Lung (tissue), 12 donors: ENCODE data around the gene MAGEC3. TPM values are rescaled to one million over a fixed set of nuclear protein-coding genes. Genes with fewer than 3 reads are reported as not detected.
A peak's percentile ranks its signal among the peaks of the same experiment; 100 is the strongest.

Experiments used
- ATAC-seq: fragments of 200-7000 bp; cut with Tn5 transposase; one replicate; pipeline ENCODE4 v1.9.1; 2020; ENCODE audit warnings: moderate number of reproducible peaks; ENCODE audit not compliant: insufficient read depth, low FRiP score
- DNase-seq, 3 donors: peaks; one replicate each; pipeline ENCODE4 v3.0.0-alpha.2; 2013 to 2017
- H3K27ac ChIP-seq, 2 donors: one replicate each; pipeline ENCODE4 v1.5.1; 2013; ENCODE audit warnings: mild to moderate bottlenecking in 2 of 2, moderate library complexity in 2 of 2, control low read depth in 1 of 2, inconsistent platforms in 1 of 2, low read depth in 1 of 2, low read length in 1 of 2
- H3K27me3 ChIP-seq, 3 donors: one replicate each; pipeline ENCODE4 v1.5.1; 2013; ENCODE audit warnings: low read length in 2 of 3; ENCODE audit not compliant: control insufficient read depth in 3 of 3, insufficient read depth in 3 of 3
- H3K36me3 ChIP-seq, 4 donors: one replicate each; pipeline ENCODE4 v1.5.1; 2013; ENCODE audit warnings: low read length in 4 of 4, mild to moderate bottlenecking in 1 of 4, moderate library complexity in 1 of 4; ENCODE audit not compliant: control insufficient read depth in 4 of 4, insufficient read depth in 4 of 4
- H3K4me1 ChIP-seq, 5 donors: one replicate each; pipeline ENCODE4 v1.5.1; 2013; ENCODE audit warnings: low read length in 5 of 5, mild to moderate bottlenecking in 2 of 5, moderate library complexity in 1 of 5; ENCODE audit not compliant: control insufficient read depth in 5 of 5, insufficient read depth in 5 of 5
- H3K4me3 ChIP-seq: one replicate; pipeline ENCODE4 v1.5.1; 2013; ENCODE audit warnings: mild to moderate bottlenecking, control low read depth, moderate library complexity
- H3K9ac ChIP-seq, 2 donors: one replicate each; pipeline ENCODE4 v1.5.1; 2013; ENCODE audit warnings: low read length in 2 of 2, control low read depth in 1 of 2; ENCODE audit not compliant: insufficient read depth in 1 of 2
- H3K9me3 ChIP-seq, 4 donors: one replicate each; pipeline ENCODE4 v1.5.1; 2013; ENCODE audit warnings: low read length in 3 of 4, mild to moderate bottlenecking in 1 of 4, moderate library complexity in 1 of 4; ENCODE audit not compliant: control insufficient read depth in 4 of 4, insufficient read depth in 3 of 4
- CTCF ChIP-seq: IDR thresholded peaks from 2 replicates; pipeline ENCODE4 v1.5.1; 2012; ENCODE audit warnings: mild to moderate bottlenecking; ENCODE audit errors: control extremely low read depth, extremely low read depth
- WGBS, 2 donors: extraction: QIAGEN DNeasy Blood & Tissue Kit; methylation state at CpG; one replicate each; pipeline ENCODE4 v1.1.7; 2013; 5-methylcytosine and 5-hydroxymethylcytosine counted together
- polyA plus RNA-seq, 2 donors: library from polyadenylated mRNA; stranded (reverse); fragments of 200-250 nt; gene quantifications; one replicate each; pipeline ENCODE4 v1.2.1, GENCODE V29; 2013
- total RNA-seq, 2 donors: library from RNA; depleted of rRNA in 1 of 2; stranded (reverse); fragments of >200 nt in 1 of 2; gene quantifications; one replicate each; pipeline ENCODE4 v1.2.1, GENCODE V29; 2014 to 2021
- donor health status: control.
- donor health status: control.
- donor health status: Bipolar disorder and iron deficiency.
- donor health status: healthy.
- donor health status: DM: yes; HTN: yes; CAD: no.

The MAGEC3 gene
- total and polyA plus RNA-seq, 4 donors, result not detected

GRCh38 chrX:141934059-141934641 lies 96.0 kb downstream of the MAGEC3 start:
- H3K4me3 ChIP-seq, result no peak overlapping the region
- ATAC-seq, result no peak
- no peaks in the 10 kb centered on the region for H3K4me1 ChIP-seq
- no peaks in the 10 kb centered on the region for H3K36me3 ChIP-seq
- no peak overlapping the region for H3K9ac ChIP-seq
- DNase-seq, result no peak
- 48 to 56% methylated on average over 2 of the region's 2 CpGs for WGBS, 2 donors
- no peak overlapping the region for H3K27ac ChIP-seq
- no peak for TF ChIP-seq CTCF
- no peaks in the 10 kb centered on the region for H3K27me3 ChIP-seq
- H3K9me3 ChIP-seq, result no peaks in the 10 kb centered on the region

- Histone ChIP-seq H3K4me3 (no peak overlapping the region), H3K9ac (no peak overlapping the region), H3K27me3 (no peaks in the 10 kb centered on the region), H3K36me3 (no peaks in the 10 kb centered on the region), H3K9me3 (no peaks in the 10 kb centered on the region), H3K4me1 (no peaks in the 10 kb centered on the region), H3K27ac (no peak overlapping the region)
- ATAC-seq, result no peak
- no peak for TF ChIP-seq CTCF
- DNase-seq, result no peak
- WGBS, 2 donors, result 75 to 76% methylated on average over 2 of the region's 2 CpGs
Observed at GRCh38 chrX:141935645-141936044, 97.5 kb downstream of the MAGEC3 start.

GRCh38 chrX:141936080-141936479 lies 98.0 kb downstream of the MAGEC3 start:
- H3K27me3 ChIP-seq, result no peaks in the 10 kb centered on the region
- WGBS, 2 donors, result 67 to 89% methylated on average over 1 of the region's 1 CpG
- no peak overlapping the region for H3K27ac ChIP-seq
- no peaks in the 10 kb centered on the region for H3K4me1 ChIP-seq
- ATAC-seq, result no peak
- DNase-seq, result peak in 1 of 3 donors; percentile 3
- H3K36me3 ChIP-seq, result no peaks in the 10 kb centered on the region
- TF ChIP-seq CTCF, result no peak
- H3K4me3 ChIP-seq, result no peak overlapping the region
- no peak overlapping the region for H3K9ac ChIP-seq
- no peaks in the 10 kb centered on the region for H3K9me3 ChIP-seq

- Histone ChIP-seq H3K4me1 (no peaks in the 10 kb centered on the region), H3K9me3 (no peaks in the 10 kb centered on the region), H3K27me3 (peaks cover 0 to 2% (median 0%) of the 10 kb centered on the region in 3 donors), H3K4me3 (no peak overlapping the region), H3K36me3 (no peaks in the 10 kb centered on the region), H3K27ac (no peak overlapping the region), H3K9ac (no peak overlapping the region)
- no peak for DNase-seq
- no peak for ATAC-seq
- WGBS, 2 donors, result 80 to 96% methylated on average over 2 of the region's 2 CpGs
- TF ChIP-seq CTCF, result no peak
Observed at GRCh38 chrX:141941234-141941633, 103.1 kb downstream of the MAGEC3 start.
